Measurements from ENCODE around the gene KCTD10. TPM values are rescaled to one million over a fixed set of nuclear protein-coding genes. Genes with fewer than 3 reads are reported as not detected.
"Not testable (repeated sequence)": the region's sequence is repeated elsewhere in the genome, so short reads cannot be mapped to it uniquely, and the experiment has no call there.

KCTD10 gene
- total RNA-seq, 1 experiment from 2014 or later, result 45.9 TPM

DNA sequence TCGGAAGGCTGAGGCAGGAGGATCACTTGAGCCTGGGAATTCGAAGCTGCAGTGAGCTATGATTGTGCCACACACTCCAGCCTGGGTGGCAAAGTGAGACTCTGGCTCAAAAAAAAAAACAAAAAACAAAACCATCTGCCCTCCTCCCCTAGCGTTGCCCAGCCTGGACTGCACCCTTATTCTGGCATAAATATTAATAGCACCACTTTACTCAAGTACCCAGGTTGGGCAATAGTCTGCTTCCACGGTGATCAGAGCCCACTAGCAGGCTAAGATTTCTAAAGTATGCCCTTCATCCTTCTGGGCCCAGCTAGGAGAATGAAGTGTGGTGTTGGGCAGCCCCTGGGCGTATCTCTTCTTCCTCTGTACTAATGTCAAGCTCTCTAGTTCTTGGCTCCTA, 33.3 kb downstream of the KCTD10 start:
- no peak overlapping the region for H3K4me3 ChIP-seq
- no peaks in the 10 kb centered on the region for H3K9me3 ChIP-seq (ENCODE audit: insufficient read depth, low read depth)
- DNase-seq, result no peak
- H2AFZ ChIP-seq, result no peak overlapping the region
- no peaks in the 10 kb centered on the region for H3K9me2 ChIP-seq (ENCODE audit: insufficient read depth)
- TF ChIP-seq EZH2 (IDR thresholded peaks at IDR 0.05; ENCODE audit: low read depth), result no peak
- TF ChIP-seq CTCF (conservative IDR thresholded peaks at IDR 0.05), result no peak
- no peaks in the 10 kb centered on the region for H3K4me1 ChIP-seq (replicated peaks; ENCODE audit: insufficient read depth)
- no peaks in the 10 kb centered on the region for H3K79me2 ChIP-seq (ENCODE audit: low read depth)
- ChIA-PET POLR2A (ENCODE audit: unreplicated experiment) (interaction anchor here (0.5 kb wide), 1 partner anchor 97 kb away, joined by 3 read pairs; no protein-coding TSS in a partner anchor), CTCF (interaction anchor here (1.1 kb wide), 1 partner anchor 154 kb away, joined by 5 read pairs; no protein-coding TSS in a partner anchor)
- H3K4me2 ChIP-seq, result no peak overlapping the region
- no peaks in the 10 kb centered on the region for H3K27me3 ChIP-seq (ENCODE audit: insufficient read depth, low read depth)
- H3K27ac ChIP-seq, result no peak overlapping the region
- peaks cover 9% of the 10 kb centered on the region; the same call in 1 of the 2 replicates for H4K20me1 ChIP-seq (ENCODE audit: insufficient read depth)
- no peaks in the 10 kb centered on the region for H3F3A ChIP-seq (ENCODE audit: insufficient read depth, low read depth)
- H3K36me3 ChIP-seq (ENCODE audit: low read depth), result peaks cover 6% of the 10 kb centered on the region; the same call in 1 of the 2 replicates
- TSS peak; percentile 12 for BruUV-seq (replicated peaks)
- intact Hi-C loops (cut with micrococcal nuclease; ENCODE audit: unreplicated experiment), result no loop called here

DNA sequence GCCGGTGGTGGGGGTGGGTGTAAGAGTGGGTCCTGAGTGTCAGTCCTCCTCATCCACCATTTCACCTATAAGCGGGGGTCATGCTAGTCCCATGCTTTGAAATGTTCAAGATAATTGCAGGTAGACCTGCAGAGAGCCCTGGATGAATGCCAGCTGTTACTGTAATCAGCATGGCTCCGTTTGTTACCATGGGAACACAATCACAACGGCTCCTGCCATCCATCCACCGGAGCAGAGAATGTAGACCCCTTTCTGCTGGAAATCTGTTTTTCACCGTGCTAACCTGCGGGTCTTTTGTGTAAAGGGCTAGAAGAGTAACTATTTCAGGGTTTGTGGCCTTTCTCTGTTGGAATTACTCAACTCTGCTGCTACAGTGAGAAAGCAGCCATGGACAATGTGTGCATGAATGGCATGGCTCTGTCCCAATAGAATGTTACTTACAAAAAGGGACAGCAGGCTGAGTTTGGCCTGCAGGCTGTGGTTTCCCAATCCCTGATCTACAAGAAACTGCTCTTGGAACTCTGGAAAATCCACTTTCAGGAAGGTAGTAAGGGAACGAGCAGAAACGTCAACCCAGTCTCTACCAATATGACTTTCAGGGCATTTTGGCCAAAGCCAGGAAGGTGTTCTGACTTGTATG, 36.1 kb downstream of the KCTD10 start:
- H3K27ac ChIP-seq, result no peak overlapping the region
- no peak overlapping the region for H2AFZ ChIP-seq
- no peaks in the 10 kb centered on the region for H3K9me2 ChIP-seq (ENCODE audit: insufficient read depth)
- DNase-seq, result no peak
- no peaks in the 10 kb centered on the region for H3K9me3 ChIP-seq (ENCODE audit: insufficient read depth, low read depth)
- intact Hi-C loops (cut with micrococcal nuclease; ENCODE audit: unreplicated experiment), result no loop called here
- peaks cover 4% of the 10 kb centered on the region for H3K4me1 ChIP-seq (replicated peaks; ENCODE audit: insufficient read depth)
- no peaks in the 10 kb centered on the region; the same call in 1 of the 2 replicates for H3K36me3 ChIP-seq (ENCODE audit: low read depth)
- no TSS peak for BruUV-seq (replicated peaks)
- H3K79me2 ChIP-seq (ENCODE audit: low read depth), result no peaks in the 10 kb centered on the region
- no peak overlapping the region for H3K4me3 ChIP-seq
- ChIA-PET POLR2A (ENCODE audit: unreplicated experiment) (no interaction called here), CTCF (no interaction called here)
- no peaks in the 10 kb centered on the region for H4K20me1 ChIP-seq (ENCODE audit: insufficient read depth)
- TF ChIP-seq EZH2 (IDR thresholded peaks at IDR 0.05; ENCODE audit: low read depth), result no peak
- no peak for TF ChIP-seq CTCF (conservative IDR thresholded peaks at IDR 0.05)
- no peak overlapping the region for H3K4me2 ChIP-seq
- no peaks in the 10 kb centered on the region for H3K27me3 ChIP-seq (ENCODE audit: insufficient read depth, low read depth)
- H3F3A ChIP-seq (ENCODE audit: insufficient read depth, low read depth), result no peaks in the 10 kb centered on the region

GRCh38 chr12:109439951-109440350, 37.1 kb downstream of the KCTD10 start:
- POLR2A ChIA-PET (ENCODE audit: unreplicated experiment); H3K79me2 ChIP-seq (ENCODE audit: low read depth); H3K36me3 ChIP-seq (ENCODE audit: low read depth); H2AFZ ChIP-seq; intact Hi-C loops (cut with micrococcal nuclease; ENCODE audit: unreplicated experiment); H3K27ac ChIP-seq; DNase-seq; H3K27me3 ChIP-seq (ENCODE audit: insufficient read depth, low read depth); H3K9me2 ChIP-seq (ENCODE audit: insufficient read depth); BruUV-seq (replicated peaks); H3K4me2 ChIP-seq; H3K9me3 ChIP-seq (ENCODE audit: insufficient read depth, low read depth); H3F3A ChIP-seq (ENCODE audit: insufficient read depth, low read depth); H3K4me3 ChIP-seq; H4K20me1 ChIP-seq (ENCODE audit: insufficient read depth): not testable (repeated sequence)
- CTCF ChIA-PET, result interaction anchor here (0.7 kb wide), 1 partner anchor 291 kb away, joined by 8 read pairs; no protein-coding TSS in a partner anchor
- peaks cover 14% of the 10 kb centered on the region for H3K4me1 ChIP-seq (replicated peaks; ENCODE audit: insufficient read depth)

Measured in PC-9 (cell line).